RWPE1 (cell line): Measurements from ENCODE around the gene SMIM8.

ENCODE experiments used
- CTCF ChIA-PET: fragments of 350-600 bp; sonication (Branson Sonifier 250); formaldehyde crosslinking; extraction: SDS; loops from one replicate; lab custom pipeline; 2021; lab: Yijun Ruan, JAX
- POLR2A ChIA-PET: fragments of 400-600 bp; formaldehyde crosslinking; extraction: SDS; loops from one replicate; lab custom pipeline; 2020; ENCODE audit warnings: antibody characterized with exemption; ENCODE audit not compliant: low non-redundant PET; lab: Yijun Ruan, JAX
- DNase-seq: peaks from one replicate; pipeline ENCODE4 v3.0.0; 2012; ENCODE audit warnings: low spot score
- H3K27ac ChIP-seq: fragments of 450-650 bp; 2 replicates; pipeline ENCODE4 v1.5.1; 2017
- TF ChIP-seq, protein P1 (sequence below): fragments of 450-650 bp; conservative IDR thresholded peaks from 2 replicates; pipeline ENCODE4 v1.5.1; 2017; ENCODE audit warnings: low read depth, mild to moderate bottlenecking

Gene SMIM8

DNA sequence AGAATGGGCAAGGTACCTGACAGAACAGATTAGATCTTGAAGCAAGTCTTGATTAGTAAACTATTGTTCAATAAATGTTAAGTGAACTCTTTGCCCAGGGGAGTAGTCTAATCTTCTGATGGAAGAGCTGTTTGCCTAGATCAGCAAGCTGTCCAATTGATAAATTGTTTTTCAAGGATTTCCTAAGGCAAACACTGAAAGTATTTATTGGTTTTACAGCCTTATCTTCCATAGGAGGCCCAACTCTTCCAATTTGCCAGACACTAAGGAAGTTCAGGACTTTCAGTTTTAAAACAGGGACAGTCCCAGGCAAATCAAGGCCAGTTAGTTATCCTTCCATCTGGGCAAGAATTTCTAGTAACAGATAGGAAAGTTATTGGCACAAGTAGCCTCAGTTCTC is 20.4 kb downstream of the SMIM8 start:
- CTCF ChIA-PET = no interaction called here
- POLR2A ChIA-PET = no interaction called here
- TF ChIP-seq, protein P1, sequence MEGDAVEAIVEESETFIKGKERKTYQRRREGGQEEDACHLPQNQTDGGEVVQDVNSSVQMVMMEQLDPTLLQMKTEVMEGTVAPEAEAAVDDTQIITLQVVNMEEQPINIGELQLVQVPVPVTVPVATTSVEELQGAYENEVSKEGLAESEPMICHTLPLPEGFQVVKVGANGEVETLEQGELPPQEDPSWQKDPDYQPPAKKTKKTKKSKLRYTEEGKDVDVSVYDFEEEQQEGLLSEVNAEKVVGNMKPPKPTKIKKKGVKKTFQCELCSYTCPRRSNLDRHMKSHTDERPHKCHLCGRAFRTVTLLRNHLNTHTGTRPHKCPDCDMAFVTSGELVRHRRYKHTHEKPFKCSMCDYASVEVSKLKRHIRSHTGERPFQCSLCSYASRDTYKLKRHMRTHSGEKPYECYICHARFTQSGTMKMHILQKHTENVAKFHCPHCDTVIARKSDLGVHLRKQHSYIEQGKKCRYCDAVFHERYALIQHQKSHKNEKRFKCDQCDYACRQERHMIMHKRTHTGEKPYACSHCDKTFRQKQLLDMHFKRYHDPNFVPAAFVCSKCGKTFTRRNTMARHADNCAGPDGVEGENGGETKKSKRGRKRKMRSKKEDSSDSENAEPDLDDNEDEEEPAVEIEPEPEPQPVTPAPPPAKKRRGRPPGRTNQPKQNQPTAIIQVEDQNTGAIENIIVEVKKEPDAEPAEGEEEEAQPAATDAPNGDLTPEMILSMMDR = no peak

GRCh38 chr6:87344731-87345130 is 22.3 kb downstream of the SMIM8 start, which contains the start of gene C6orf163:
C6orf163 (plus strand) TSS chr6:87344813; CDS start chr6:87345100, 287 bp downstream.
- CTCF ChIA-PET = interaction anchor here (0.7 kb wide), 1 partner anchor 22 kb away, joined by 3 read pairs; no protein-coding TSS in a partner anchor
- no peak for DNase-seq
- TF ChIP-seq, protein P1 = no peak
- H3K27ac ChIP-seq = no peak within 1 kb of the TSS
- POLR2A ChIA-PET = no interaction called here

More for the DNA sequence above, 20.4 kb downstream of the SMIM8 start:
- H3K27ac ChIP-seq = no peak overlapping the region
- DNase-seq = no peak

- H3K27ac ChIP-seq = no peak overlapping the region
- ChIA-PET CTCF (interaction anchor here (0.6 kb wide), 1 partner anchor 14 kb away, joined by 5 read pairs; no protein-coding TSS in a partner anchor), POLR2A (no interaction called here)
- no peak for DNase-seq
- TF ChIP-seq, protein P1 = no peak
Measured at GRCh38 chr6:87346700-87347099, 24.3 kb downstream of the SMIM8 start.

DNA sequence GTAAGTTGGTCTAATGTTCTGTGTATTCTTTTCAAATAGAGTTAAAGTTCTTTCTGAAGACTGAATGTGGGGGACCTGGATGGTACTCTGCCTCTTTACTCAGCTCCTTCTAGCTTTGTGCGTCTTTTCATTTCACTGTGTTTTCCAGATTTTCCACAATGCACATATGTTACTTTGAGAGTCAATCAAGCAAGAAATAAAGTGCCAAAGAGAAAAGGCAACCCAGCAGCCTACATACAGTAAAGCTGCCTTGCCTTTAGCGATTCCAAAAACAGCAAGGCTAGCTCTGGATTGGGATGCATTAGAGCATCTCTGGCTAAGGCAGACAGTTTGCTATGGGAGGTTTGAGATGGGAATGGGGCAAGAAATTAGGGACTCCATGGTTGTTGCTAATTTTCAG is 27.5 kb downstream of the SMIM8 start:
- TF ChIP-seq, protein P1 = no peak
- POLR2A ChIA-PET = no interaction called here
- no peak overlapping the region for H3K27ac ChIP-seq
- CTCF ChIA-PET = interaction anchor here (0.5 kb wide), 1 partner anchor 1314 kb away, joined by 3 read pairs; no protein-coding TSS in a partner anchor
- no peak for DNase-seq

GRCh38 chr6:87350516-87350915 is 28.1 kb downstream of the SMIM8 start:
- DNase-seq = no peak
- TF ChIP-seq, protein P1 = no peak
- H3K27ac ChIP-seq = no peak overlapping the region
- ChIA-PET CTCF (interaction anchor here (1.1 kb wide), 1 partner anchor 43 kb away, joined by 4 read pairs; no protein-coding TSS in a partner anchor), POLR2A (no interaction called here)

GRCh38 chr6:87351583-87351982 is 29.2 kb downstream of the SMIM8 start:
- CTCF ChIA-PET = interaction anchor here (1.1 kb wide), 1 partner anchor 42 kb away, joined by 4 read pairs; no protein-coding TSS in a partner anchor
- TF ChIP-seq, protein P1 = no peak

More at GRCh38 chr6:87351583-87351982, 29.2 kb downstream of the SMIM8 start:
- POLR2A ChIA-PET = no interaction called here
- no peak overlapping the region for H3K27ac ChIP-seq
- DNase-seq = no peak
